DND-41 (cell line): Measurements from ENCODE around the gene PLEKHA7.

ENCODE experiments used
- CTCF ChIP-seq: IDR thresholded peaks from 2 replicates; pipeline ENCODE4 v1.5.1; 2012; ENCODE audit warnings: borderline replicate concordance, low read length, moderate library complexity, mild to moderate bottlenecking; ENCODE audit not compliant: poor library complexity, severe bottlenecking; ENCODE audit errors: extremely low read depth
- EZH2 ChIP-seq: IDR thresholded peaks from 3 replicates; pipeline ENCODE4 v1.6.1; 2012; ENCODE audit warnings: borderline replicate concordance, low read depth, mild to moderate bottlenecking, moderate library complexity, low read length, inconsistent platforms; ENCODE audit not compliant: severe bottlenecking

GRCh38 chr11:16789560-16790485 lies 224.4 kb downstream of the PLEKHA7 start:
- TF ChIP-seq CTCF (no peak), EZH2 (no peak)
